HG03520 (cell line): ENCODE measurements around the gene CHL1.

Experiments
- ATAC-seq: cut with Tn5 transposase; IDR thresholded peaks from one replicate; pipeline ENCODE4 v1.9.1; 2021; ENCODE audit warnings: mild to moderate bottlenecking, moderate library complexity; ENCODE audit not compliant: unreplicated experiment

Gene CHL1

GRCh38 chr3:212432-212831 lies 15.9 kb downstream of the CHL1 start:
- ATAC-seq, result peak; percentile 75

- no peak for ATAC-seq
Observed at GRCh38 chr3:217099-217813, 20.7 kb downstream of the CHL1 start.

DNA sequence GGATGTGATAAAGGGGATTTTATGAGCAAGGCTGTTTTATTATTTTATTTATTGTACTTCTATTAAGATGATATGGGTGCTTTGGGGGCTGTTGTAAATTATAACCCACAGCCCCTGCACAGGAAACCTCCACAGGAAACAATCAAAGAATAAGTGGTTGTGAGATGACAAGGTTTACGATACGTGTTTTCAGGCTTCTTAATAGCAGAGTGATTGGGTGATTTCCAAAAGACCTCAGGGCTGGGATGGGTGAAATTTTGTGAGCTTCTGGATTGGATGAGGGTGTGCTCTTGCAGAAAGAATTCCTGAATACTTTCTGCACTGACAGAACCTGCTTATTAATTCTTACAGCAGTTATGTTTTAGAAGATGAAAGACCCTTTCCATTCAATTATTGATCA lies 21.4 kb downstream of the CHL1 start:
- no peak for ATAC-seq

GRCh38 chr3:228442-229182 lies 32.0 kb downstream of the CHL1 start:
- no peak for ATAC-seq

DNA sequence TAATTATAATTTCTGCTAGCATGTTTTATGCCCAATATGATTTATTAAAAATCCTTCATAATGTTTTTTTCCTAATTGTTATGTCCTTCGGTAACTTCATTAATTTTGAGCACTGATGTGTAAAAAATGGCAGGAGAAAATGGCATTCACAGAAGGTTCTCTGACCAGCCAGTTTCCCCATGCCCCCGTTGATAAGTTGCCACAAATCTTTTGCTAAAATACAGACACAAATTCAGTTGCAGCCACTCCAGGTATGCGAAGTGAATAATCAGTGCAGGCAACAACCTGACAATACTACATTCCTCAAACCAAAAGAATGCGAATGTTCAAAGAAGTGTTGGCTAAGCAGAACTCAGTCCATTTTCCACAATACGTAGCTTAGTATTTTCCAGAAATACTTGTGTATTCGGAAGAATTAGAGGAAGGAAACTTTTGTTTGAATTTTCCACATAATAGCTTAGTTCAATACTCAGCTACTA lies 32.7 kb downstream of the CHL1 start:
- ATAC-seq, result no peak

DNA sequence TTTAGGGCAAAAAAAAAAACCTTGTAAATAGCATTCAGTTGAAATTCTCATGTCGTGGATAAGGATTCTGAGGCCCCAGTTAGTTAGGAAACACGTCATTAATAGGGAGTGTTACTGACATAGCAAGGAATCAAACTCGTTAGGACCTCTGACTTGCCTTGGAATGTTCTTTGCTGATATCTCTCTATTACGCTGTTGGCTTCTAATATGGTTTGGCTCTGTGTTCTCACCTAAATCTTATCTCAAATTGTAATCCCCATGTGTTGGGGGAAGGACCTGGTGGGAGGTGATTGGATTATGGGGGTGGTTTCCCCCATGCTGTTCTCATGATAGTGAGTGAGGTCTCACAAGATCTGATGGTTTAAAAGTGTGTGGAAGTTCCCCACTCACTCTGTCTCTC lies 40.3 kb downstream of the CHL1 start:
- ATAC-seq, result no peak

- ATAC-seq, result no peak
Observed at GRCh38 chr3:242602-243355, 46.2 kb downstream of the CHL1 start.

- no peak for ATAC-seq
Observed at GRCh38 chr3:243356-243725, 46.8 kb downstream of the CHL1 start.

GRCh38 chr3:244041-244440 lies 47.5 kb downstream of the CHL1 start:
- ATAC-seq, result no peak

DNA sequence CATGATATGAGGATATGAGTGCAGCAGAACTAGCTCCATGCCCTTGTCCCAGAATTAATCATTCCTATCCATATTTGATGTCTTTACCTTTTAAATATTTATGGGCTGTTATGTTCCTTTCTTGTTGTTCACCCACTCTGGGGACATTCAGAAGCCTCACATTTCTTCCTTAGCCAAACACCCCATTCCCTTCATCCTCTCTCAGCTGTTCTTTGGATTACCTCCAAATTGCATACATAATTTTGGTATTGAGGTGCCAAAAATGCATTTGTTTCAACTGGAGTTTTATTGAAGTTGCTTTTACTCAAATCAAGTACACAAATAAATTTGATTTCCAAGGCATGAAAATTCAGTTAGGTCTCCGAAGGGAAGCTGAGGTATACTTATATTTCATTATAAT lies 51.4 kb downstream of the CHL1 start:
- ATAC-seq, result no peak

GRCh38 chr3:248864-249520 lies 52.4 kb downstream of the CHL1 start:
- ATAC-seq, result no peak

DNA sequence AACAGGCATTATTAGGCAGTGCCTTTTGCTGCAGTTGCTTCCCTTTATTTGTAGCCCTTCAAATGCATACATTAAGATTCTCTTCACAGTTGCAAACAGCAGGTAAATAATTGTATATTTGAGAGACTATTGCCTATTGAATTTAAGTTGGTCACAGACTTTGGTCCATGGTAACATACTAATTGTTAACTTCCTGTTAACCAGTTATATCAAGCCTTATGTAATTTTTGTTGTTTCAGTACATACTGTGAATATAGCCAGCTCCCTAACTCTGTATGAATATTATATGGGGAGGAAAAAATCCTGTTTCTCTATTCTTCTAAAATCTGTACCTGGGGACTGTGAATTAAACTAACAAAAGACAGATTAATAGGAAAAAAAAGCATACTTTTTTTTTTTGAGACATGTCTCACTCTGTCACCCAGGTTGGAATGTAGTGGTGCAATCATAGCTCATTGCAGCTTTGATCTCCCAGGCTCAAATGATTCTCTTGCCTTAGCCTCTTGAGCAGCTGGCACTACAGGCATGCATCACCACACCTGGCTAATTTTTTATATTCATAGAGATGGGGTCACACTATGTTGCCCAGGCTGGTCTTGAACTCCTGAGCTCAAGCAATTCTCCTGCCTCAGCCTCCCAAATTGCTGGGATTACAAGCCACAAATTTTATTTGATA lies 53.2 kb downstream of the CHL1 start:
- ATAC-seq, result no peak

DNA sequence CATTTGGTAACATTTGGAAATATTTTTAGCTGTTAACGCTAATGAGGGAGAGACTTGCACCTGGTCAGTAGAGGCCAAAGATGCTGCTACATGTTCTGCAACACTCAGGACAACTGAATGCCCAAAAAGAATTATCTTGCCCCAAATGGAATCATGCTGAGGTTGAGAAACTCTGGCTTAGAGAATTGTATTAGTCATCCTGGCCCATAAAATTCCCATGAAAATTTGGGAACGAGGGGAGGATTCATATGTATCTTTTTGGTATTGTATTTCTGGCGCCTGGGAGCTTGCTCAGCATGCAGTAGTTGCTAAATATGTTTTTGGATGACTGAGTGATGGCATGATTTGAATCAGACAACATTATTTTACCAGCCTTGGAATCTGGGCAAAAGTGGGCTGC lies 59.9 kb downstream of the CHL1 start:
- ATAC-seq, result no peak

DNA sequence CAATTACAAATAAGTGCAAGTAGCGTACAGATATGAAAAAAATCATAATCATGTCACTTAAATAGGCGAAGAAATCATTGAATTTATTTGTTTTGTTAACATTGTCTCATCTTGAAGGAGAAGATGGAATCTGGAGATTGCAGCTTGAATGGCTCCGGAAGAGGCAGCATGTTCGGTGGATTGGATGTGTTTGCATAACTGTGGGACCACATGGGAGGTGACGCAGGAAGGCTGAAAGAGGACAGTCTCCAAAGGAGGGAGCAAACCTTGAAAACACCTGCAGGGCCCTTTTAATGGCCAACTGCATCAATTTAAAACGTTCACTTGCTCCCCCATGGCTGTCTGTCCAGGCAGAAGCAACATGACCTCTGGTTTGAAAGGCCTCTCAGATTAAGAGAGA lies 61.3 kb downstream of the CHL1 start:
- no peak for ATAC-seq

DNA sequence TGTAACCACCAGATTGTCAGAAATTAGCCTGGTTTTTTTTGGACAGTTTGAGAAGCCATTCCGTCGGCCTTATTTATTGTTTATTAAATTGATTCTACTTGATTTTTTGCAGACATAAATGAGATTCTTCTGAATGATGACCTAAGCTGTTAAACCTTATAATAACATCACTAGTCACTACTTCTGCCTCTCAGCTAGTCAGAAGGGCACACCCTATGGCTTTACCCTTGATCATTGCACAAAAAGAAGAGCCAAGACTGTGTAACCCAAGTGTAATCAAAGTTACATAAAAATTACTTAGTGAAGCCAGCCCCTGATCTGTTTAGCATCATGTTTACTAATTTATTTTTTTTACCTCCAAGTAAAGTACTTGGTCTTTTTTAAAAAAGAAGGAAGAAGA lies 64.3 kb downstream of the CHL1 start:
- ATAC-seq, result no peak

DNA sequence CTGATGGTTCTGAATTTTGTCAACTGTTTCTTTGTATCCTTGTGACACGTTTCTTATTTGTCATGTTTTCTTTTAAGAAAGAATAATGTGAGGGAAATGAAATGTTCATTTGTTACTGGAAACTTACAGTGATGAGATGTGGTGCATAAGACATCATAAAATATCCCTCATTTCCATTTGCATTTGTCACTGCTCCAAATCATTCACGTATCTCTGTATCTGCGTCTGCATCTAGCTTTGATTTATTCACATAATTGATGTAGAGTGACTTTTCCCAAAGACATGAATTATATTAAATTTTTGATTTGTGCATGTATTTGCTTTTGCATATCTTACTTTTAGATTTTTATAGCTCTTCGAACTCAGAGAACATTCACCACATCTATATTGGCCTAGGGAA lies 66.8 kb downstream of the CHL1 start:
- ATAC-seq, result no peak

- no peak for ATAC-seq
Observed at GRCh38 chr3:264394-265156, 68.0 kb downstream of the CHL1 start.

DNA sequence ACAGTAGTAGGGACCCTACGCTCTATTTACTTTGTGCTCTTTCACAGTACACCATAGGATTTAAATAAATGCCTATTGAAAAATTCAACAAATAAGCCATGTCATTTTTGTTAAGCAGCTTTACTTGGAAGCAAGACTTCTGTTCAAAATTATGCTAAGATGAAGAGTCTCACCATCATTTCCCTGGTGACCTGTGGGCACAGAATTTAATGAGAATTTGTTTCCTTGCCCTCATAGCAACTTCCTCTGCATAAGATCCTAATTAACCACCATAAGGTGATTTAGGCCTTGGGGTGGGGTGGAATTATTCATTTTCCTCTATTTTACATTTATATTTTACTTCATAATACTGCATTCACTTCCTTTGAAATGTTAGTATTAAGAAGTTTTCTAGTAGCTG lies 70.5 kb downstream of the CHL1 start:
- no peak for ATAC-seq

DNA sequence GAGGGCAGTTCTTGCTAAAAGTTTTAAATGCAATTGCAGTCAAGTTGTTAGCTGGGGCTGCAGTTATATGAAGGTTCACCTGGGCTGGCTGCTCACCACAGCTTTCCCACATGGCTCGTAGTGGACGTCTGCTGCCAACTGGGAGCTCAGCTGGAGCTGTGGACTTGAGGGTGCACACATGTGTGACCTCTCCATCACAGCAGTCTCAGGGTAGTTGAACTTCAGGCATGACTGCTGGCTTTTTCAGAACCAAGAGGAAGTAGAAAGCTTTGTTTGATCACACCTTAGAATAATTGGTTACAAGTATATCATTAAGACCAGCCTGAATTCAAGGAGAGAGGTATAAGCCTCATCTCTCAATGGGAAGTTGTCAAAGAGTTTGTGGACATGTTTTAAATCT lies 74.1 kb downstream of the CHL1 start:
- no peak for ATAC-seq

- no peak for ATAC-seq
Observed at GRCh38 chr3:274927-275326, 78.4 kb downstream of the CHL1 start.
